HepG2 (cell line): ENCODE measurements around the gene MAML1. TPM values are rescaled to one million over a fixed set of nuclear protein-coding genes. Genes with fewer than 3 reads are reported as not detected.

Experiments used
- BATF2 ChIP-seq: sonication (generic); formaldehyde crosslinking; IDR thresholded peaks from 2 replicates; pipeline ENCODE4 v1.8.0; 2022; ENCODE audit warnings: mild to moderate bottlenecking, missing genetic modification reagents, moderate library complexity
- IRF1 ChIP-seq: sonication (generic); formaldehyde crosslinking; IDR thresholded peaks from 2 replicates; pipeline ENCODE4 v1.4.0; 2020; ENCODE audit warnings: low read depth, mild to moderate bottlenecking, missing genetic modification reagents
- NFIC ChIP-seq: IDR thresholded peaks from 2 replicates; pipeline ENCODE4 v1.6.1; 2012; ENCODE audit warnings: mild to moderate bottlenecking, low read length, inconsistent platforms
- PHF21A ChIP-seq: sonication (generic); formaldehyde crosslinking; IDR thresholded peaks from 2 replicates; pipeline ENCODE4 v1.5.0; 2020; ENCODE audit warnings: mild to moderate bottlenecking, missing genetic modification reagents
- RFXAP ChIP-seq: sonication (generic); formaldehyde crosslinking; IDR thresholded peaks from 2 replicates; pipeline ENCODE4 v1.4.0; 2020; ENCODE audit warnings: missing genetic modification reagents, borderline replicate concordance
- U2AF2 ChIP-seq: fragments of 200-400 bp; formaldehyde crosslinking; IDR thresholded peaks from 2 replicates; pipeline ENCODE4 v1.6.1; 2017; ENCODE audit warnings: low read depth, mild to moderate bottlenecking, low read length
- ZFP41 ChIP-seq: sonication (generic); formaldehyde crosslinking; IDR thresholded peaks from 2 replicates; pipeline ENCODE4 v1.4.0; 2020; ENCODE audit warnings: mild to moderate bottlenecking, missing genetic modification reagents, borderline replicate concordance
- ZKSCAN8 ChIP-seq: IDR thresholded peaks from 2 replicates; pipeline ENCODE4 v1.6.1; 2016; ENCODE audit warnings: borderline replicate concordance, missing genetic modification reagents, missing compliant biosample characterization
- ZNF235 ChIP-seq: sonication (generic); formaldehyde crosslinking; IDR thresholded peaks from 2 replicates; pipeline ENCODE4 v1.8.1; 2023; ENCODE audit warnings: mild to moderate bottlenecking, missing genetic modification reagents, borderline replicate concordance
- ZNF549 ChIP-seq: sonication (generic); formaldehyde crosslinking; IDR thresholded peaks from 2 replicates; pipeline ENCODE4 v1.5.0; 2020; ENCODE audit warnings: missing genetic modification reagents
- polyA plus RNA-seq, 8 experiments: library from polyadenylated mRNA; depleted of rRNA in 3 of 8; stranded (reverse) in 7 of 8; unstranded in 1 of 8; fragments of >200 nt; fragmentation: Illumina TruSeq in 4 of 8; extraction: Trizol in 4 of 8; gene quantifications; 2 replicates each; pipeline versions ENCODE4 v1.2.1 to v1.2.3, GENCODE V29; 2011 to 2016; ENCODE audit warnings: low read depth in 4 of 8, missing spikeins in 1 of 8, mixed read lengths in 1 of 8; ENCODE audit not compliant: insufficient read depth in 1 of 8
- total RNA-seq, 5 experiments: library from RNA; depleted of rRNA; stranded (reverse); fragments of >200 nt; fragmentation: Illumina TruSeq; extraction: Trizol; gene quantifications; 2 replicates each; pipeline ENCODE4 v1.2.3, GENCODE V29; 2016; ENCODE audit warnings: low read depth in 1 of 5
- TF ChIP-seq, protein P1 (sequence below): sonication (generic); formaldehyde crosslinking; IDR thresholded peaks from 2 replicates; pipeline ENCODE4 v1.5.0; 2020; ENCODE audit warnings: mild to moderate bottlenecking, missing genetic modification reagents, borderline replicate concordance
- TF ChIP-seq, protein P2 (sequence below): sonication (generic); formaldehyde crosslinking; IDR thresholded peaks from 2 replicates; pipeline ENCODE4 v1.8.0; 2022; ENCODE audit warnings: mild to moderate bottlenecking, missing genetic modification reagents, borderline replicate concordance
- TF ChIP-seq, protein P3 (sequence below): sonication (generic); formaldehyde crosslinking; IDR thresholded peaks from 2 replicates; pipeline ENCODE4 v1.8.0; 2022; ENCODE audit warnings: mild to moderate bottlenecking, missing genetic modification reagents

The MAML1 gene
- total and polyA plus RNA-seq, 2 of the 13 experiments (the other 11 are each of a cell fraction or from before 2014, with no cell fraction given), result 10.0 to 10.8 TPM

DNA sequence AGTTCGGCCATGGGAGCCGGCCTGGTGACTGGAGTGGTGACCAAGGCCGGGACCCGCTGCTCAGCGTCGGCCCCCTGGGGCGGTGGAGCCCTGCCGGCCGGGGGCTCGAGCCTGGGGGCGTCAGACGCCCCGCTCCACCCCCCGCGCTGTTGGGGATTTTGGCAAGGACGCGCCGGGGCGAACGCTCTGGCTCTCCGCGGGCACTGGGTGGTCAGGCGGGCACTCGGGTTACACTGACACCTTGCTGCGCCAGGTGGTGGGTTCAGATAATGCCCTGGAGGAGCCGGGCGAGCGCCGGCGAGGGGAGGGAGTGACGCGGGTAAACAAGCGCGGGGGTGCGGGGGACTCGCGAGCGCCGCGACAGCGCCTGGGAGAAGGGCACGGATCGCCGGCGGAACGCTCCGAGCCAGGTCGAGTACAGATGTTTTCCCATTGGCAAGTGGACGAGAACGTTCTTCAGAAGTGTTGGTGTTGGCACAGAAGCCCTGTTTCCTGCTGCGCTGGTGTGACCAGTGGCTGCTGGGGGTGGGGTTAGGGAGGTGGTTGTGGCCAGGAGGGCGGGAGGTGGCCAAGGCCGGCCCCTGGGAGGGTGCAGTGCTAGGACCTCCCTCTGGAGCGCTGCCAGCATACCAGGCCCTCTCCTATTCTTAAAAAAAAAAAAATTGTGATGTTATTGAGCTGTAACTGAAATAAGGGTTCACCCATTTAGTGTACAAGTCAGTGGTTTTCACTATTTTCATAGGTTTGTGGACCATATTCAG lies 88.9 kb downstream of the MAML1 start (continued):
- TF ChIP-seq, protein P1, sequence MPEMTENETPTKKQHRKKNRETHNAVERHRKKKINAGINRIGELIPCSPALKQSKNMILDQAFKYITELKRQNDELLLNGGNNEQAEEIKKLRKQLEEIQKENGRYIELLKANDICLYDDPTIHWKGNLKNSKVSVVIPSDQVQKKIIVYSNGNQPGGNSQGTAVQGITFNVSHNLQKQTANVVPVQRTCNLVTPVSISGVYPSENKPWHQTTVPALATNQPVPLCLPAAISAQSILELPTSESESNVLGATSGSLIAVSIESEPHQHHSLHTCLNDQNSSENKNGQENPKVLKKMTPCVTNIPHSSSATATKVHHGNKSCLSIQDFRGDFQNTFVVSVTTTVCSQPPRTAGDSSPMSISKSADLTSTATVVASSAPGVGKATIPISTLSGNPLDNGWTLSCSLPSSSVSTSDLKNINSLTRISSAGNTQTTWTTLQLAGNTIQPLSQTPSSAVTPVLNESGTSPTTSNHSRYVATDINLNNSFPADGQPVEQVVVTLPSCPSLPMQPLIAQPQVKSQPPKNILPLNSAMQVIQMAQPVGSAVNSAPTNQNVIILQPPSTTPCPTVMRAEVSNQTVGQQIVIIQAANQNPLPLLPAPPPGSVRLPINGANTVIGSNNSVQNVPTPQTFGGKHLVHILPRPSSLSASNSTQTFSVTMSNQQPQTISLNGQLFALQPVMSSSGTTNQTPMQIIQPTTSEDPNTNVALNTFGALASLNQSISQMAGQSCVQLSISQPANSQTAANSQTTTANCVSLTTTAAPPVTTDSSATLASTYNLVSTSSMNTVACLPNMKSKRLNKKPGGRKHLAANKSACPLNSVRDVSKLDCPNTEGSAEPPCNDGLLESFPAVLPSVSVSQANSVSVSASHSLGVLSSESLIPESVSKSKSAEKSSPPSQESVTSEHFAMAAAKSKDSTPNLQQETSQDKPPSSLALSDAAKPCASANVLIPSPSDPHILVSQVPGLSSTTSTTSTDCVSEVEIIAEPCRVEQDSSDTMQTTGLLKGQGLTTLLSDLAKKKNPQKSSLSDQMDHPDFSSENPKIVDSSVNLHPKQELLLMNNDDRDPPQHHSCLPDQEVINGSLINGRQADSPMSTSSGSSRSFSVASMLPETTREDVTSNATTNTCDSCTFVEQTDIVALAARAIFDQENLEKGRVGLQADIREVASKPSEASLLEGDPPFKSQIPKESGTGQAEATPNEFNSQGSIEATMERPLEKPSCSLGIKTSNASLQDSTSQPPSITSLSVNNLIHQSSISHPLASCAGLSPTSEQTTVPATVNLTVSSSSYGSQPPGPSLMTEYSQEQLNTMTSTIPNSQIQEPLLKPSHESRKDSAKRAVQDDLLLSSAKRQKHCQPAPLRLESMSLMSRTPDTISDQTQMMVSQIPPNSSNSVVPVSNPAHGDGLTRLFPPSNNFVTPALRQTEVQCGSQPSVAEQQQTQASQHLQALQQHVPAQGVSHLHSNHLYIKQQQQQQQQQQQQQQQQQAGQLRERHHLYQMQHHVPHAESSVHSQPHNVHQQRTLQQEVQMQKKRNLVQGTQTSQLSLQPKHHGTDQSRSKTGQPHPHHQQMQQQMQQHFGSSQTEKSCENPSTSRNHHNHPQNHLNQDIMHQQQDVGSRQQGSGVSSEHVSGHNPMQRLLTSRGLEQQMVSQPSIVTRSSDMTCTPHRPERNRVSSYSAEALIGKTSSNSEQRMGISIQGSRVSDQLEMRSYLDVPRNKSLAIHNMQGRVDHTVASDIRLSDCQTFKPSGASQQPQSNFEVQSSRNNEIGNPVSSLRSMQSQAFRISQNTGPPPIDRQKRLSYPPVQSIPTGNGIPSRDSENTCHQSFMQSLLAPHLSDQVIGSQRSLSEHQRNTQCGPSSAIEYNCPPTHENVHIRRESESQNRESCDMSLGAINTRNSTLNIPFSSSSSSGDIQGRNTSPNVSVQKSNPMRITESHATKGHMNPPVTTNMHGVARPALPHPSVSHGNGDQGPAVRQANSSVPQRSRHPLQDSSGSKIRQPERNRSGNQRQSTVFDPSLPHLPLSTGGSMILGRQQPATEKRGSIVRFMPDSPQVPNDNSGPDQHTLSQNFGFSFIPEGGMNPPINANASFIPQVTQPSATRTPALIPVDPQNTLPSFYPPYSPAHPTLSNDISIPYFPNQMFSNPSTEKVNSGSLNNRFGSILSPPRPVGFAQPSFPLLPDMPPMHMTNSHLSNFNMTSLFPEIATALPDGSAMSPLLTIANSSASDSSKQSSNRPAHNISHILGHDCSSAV (CRISPR knock-in tag), result no peak
- no peak for TF ChIP-seq BATF2 (CRISPR knock-in tag)
- TF ChIP-seq, protein P2, sequence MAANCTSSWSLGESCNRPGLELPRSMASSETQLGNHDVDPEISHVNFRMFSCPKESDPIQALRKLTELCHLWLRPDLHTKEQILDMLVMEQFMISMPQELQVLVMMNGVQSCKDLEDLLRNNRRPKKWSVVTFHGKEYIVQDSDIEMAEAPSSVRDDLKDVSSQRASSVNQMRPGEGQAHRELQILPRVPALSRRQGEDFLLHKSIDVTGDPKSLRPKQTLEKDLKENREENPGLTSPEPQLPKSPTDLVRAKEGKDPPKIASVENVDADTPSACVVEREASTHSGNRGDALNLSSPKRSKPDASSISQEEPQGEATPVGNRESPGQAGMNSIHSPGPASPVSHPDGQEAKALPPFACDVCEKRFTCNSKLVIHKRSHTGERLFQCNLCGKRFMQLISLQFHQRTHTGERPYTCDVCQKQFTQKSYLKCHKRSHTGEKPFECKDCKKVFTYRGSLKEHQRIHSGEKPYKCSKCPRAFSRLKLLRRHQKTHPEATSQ, result no peak
- no peak for TF ChIP-seq ZNF235 (CRISPR knock-in tag)
- no peak for TF ChIP-seq ZFP41 (CRISPR knock-in tag)
- TF ChIP-seq ZKSCAN8 (CRISPR knock-in tag), result no peak
- 0 out of 2 replicates have a peak, but pooled peaks have one; percentile 37 for TF ChIP-seq RFXAP (CRISPR knock-in tag)
- TF ChIP-seq U2AF2, result no peak
- no peak for TF ChIP-seq NFIC
- TF ChIP-seq, protein P3, sequence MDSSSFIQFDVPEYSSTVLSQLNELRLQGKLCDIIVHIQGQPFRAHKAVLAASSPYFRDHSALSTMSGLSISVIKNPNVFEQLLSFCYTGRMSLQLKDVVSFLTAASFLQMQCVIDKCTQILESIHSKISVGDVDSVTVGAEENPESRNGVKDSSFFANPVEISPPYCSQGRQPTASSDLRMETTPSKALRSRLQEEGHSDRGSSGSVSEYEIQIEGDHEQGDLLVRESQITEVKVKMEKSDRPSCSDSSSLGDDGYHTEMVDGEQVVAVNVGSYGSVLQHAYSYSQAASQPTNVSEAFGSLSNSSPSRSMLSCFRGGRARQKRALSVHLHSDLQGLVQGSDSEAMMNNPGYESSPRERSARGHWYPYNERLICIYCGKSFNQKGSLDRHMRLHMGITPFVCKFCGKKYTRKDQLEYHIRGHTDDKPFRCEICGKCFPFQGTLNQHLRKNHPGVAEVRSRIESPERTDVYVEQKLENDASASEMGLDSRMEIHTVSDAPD (CRISPR knock-in tag), result no peak
- no peak for TF ChIP-seq IRF1 (CRISPR knock-in tag)
- TF ChIP-seq PHF21A (CRISPR knock-in tag), result no peak
- no peak for TF ChIP-seq ZNF549
